ENCODE data around the gene DISP3.

- TF ChIP-seq CTCF (conservative IDR thresholded peaks at IDR 0.05; ENCODE audit: low read length) = no peak
- TF ChIP-seq EZH2phosphoT487 (IDR thresholded peaks at IDR 0.05; ENCODE audit: borderline replicate concordance, low read depth, low read length) = no peak
Measured at GRCh38 chr1:11507309-11507708, 28.4 kb downstream of the DISP3 start.
